ENCODE measurements around the gene FRMD8. TPM values are rescaled to one million over a fixed set of nuclear protein-coding genes. Genes with fewer than 3 reads are reported as not detected.

Gene FRMD8
- total and polyA plus RNA-seq, 8 donors: 15.0 to 28.9 (median 17.3) TPM

DNA sequence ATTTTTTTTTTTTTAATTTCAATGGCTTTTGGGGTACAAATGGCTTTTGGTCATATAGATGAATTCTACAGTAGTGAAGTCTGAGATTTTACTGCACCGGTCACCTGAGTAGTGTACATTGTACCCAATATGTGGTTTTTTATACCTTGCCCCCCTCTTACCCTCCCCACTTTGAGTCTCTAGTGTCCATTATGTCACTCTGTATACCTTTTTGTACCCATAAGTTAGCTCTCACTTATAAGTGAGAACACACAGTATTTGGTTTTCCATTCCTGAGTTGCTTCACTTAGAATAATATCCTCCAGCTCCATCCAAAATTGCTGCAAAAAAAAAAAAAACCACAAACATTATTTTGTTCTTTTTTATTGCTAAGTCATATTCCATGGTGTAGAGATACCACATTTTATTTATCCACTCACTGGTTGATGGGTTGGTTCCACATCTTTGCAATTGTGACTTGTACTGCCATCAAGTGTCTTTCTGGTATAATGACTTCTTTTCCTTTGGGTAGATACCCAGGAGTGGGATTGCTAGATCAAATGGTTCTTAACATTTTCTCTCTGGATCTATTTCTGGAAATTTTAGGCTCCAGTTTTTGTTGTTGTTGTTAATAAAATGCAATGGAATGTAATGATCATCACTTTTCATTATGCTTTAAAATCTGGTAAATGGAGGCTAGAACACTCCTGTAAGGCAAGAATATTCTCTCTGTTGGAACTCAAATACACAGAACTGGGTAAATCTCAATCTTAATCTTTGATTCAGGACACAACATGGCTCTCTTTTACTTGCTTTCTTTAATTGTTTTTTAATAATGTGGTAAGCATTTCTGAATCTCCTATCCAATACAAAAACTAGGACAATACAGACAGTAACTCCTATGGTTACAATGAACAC lies 46.5 kb downstream of the FRMD8 start:
- 87 to 100% methylated on average over 1 of the region's 1 CpG for WGBS, 2 donors
- H3K4me3 ChIP-seq: no peak overlapping the region
- H3K9me3 ChIP-seq: no peaks in the 10 kb centered on the region
- peaks cover 0 to 35% (median 19%) of the 10 kb centered on the region in 3 donors for H3K36me3 ChIP-seq
- DNase-seq (no peak), FAIRE-seq (no peak), ATAC-seq (no peak)
- no peak overlapping the region for H3K27ac ChIP-seq
- TF ChIP-seq, protein P1, sequence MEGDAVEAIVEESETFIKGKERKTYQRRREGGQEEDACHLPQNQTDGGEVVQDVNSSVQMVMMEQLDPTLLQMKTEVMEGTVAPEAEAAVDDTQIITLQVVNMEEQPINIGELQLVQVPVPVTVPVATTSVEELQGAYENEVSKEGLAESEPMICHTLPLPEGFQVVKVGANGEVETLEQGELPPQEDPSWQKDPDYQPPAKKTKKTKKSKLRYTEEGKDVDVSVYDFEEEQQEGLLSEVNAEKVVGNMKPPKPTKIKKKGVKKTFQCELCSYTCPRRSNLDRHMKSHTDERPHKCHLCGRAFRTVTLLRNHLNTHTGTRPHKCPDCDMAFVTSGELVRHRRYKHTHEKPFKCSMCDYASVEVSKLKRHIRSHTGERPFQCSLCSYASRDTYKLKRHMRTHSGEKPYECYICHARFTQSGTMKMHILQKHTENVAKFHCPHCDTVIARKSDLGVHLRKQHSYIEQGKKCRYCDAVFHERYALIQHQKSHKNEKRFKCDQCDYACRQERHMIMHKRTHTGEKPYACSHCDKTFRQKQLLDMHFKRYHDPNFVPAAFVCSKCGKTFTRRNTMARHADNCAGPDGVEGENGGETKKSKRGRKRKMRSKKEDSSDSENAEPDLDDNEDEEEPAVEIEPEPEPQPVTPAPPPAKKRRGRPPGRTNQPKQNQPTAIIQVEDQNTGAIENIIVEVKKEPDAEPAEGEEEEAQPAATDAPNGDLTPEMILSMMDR (IDR thresholded peaks at IDR 0.05): peak in 1 of 4 donors; percentile 8
- no peaks in the 10 kb centered on the region for H3K27me3 ChIP-seq
- intact Hi-C loops (cut with DNase I): no loop called here
- peaks cover 28 to 62% (median 30%) of the 10 kb centered on the region in 3 donors for H3K4me1 ChIP-seq

DNA sequence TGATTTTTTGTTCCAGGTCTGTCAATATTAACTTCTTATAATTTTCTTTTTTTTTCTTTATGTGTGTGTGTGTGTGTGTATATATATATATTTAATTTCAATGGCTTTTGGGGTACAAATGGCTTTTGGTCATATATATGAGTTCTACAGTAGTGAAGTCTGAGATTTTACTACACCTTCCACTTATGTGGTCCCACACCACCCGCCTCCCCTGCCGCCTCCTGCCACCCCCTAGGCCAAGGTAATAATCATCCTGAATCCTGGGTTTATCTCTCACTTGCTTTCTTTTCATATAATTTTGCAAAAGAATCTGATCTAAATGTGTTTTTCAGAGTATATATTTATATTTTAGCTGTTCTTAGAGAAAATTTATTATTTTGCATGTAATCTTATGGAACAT lies 47.2 kb downstream of the FRMD8 start:
- TF ChIP-seq, protein P1 (IDR thresholded peaks at IDR 0.05): no peak
- DNase-seq: no peak
- intact Hi-C loops (cut with DNase I): no loop called here
- peaks cover 0 to 41% (median 25%) of the 10 kb centered on the region in 3 donors for H3K36me3 ChIP-seq
- H3K9me3 ChIP-seq: no peaks in the 10 kb centered on the region
- H3K4me1 ChIP-seq: peaks cover 28 to 58% (median 30%) of the 10 kb centered on the region in 3 donors
- H3K27ac ChIP-seq: no peak overlapping the region
- no peaks in the 10 kb centered on the region for H3K27me3 ChIP-seq
- WGBS, 2 donors: 95 to 100% methylated on average over 2 of the region's 2 CpGs
- no peak overlapping the region for H3K4me3 ChIP-seq
- ATAC-seq: no peak
- no peak for FAIRE-seq

DNA sequence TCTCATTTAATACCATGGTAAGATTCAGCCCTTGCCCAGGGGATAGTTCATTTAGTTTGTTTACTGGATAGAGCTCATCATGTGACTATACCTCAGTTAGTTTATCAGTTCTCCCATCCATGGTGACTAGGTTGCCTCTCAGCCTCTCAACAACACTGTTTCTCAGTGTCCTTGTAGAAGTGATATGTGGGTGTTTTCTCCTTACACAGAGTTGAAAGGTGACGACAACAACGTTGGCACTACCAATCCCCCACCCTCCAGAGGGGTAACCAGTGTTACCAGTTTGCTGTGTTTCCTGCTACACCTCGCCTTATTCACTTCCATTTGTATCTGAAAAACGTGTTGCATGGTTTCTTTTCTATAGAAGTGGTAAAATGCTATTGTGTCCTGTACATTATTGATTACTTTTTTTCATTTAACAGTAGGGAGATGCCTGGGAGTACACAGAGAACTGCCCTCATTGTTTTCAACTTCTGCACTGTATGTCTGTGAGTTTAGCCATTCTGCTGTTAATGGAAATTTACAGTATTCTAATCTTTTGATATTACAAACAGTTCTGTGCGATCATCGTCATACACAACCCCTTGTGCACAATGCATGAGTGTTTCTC lies 47.7 kb downstream of the FRMD8 start:
- FAIRE-seq: no peak
- ATAC-seq: no peak
- no peak for DNase-seq

DNA sequence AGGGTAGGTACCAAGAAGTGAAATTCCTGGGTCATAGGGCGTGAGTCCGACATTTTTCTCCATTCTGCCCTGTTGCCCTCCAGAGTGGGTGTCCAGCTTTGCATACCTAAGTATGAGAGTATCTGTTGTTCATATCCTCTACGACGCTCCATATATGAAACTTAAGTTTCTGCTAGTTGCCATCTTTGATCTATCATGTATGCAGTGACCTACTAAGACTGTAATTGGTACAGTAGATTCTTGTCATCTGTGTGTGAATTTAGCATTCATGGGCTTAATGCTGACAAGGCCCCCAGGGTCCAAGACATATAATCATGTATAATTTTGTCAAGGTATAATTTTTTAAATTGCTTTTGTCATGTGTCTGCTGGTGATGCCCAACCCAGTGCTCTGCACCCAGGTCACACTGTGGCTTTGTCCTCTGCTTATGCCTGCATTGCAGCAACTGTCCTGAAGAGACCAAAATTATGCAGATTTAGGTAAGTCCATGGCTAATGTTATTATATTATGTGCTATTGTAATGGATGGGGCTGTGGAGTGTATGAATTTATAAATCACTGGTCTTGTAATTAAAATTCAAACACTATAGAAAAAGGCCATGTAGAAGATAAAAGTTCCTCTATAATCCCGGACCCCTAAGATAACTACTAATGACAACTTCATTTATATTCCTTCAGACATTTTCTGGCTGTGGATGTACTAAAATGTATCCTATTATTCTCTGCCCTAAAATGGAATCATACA lies 48.4 kb downstream of the FRMD8 start:
- WGBS, 2 donors: 84 to 91% methylated on average over 5 of the region's 5 CpGs
- H3K36me3 ChIP-seq: peaks cover 0 to 48% (median 25%) of the 10 kb centered on the region in 3 donors
- no peak for DNase-seq
- peaks cover 31 to 58% (median 33%) of the 10 kb centered on the region in 3 donors for H3K4me1 ChIP-seq
- H3K27me3 ChIP-seq: no peaks in the 10 kb centered on the region
- ATAC-seq: no peak
- no peak for FAIRE-seq
- H3K9me3 ChIP-seq: no peaks in the 10 kb centered on the region
- no peak overlapping the region for H3K4me3 ChIP-seq
- TF ChIP-seq, protein P1 (IDR thresholded peaks at IDR 0.05): no peak
- intact Hi-C loops (cut with DNase I): no loop called here
- H3K27ac ChIP-seq: peak overlapping the region in 1 of 4 donors; percentile 10

More for the DNA sequence above, 47.7 kb downstream of the FRMD8 start:
- no peak overlapping the region for H3K4me3 ChIP-seq
- no peaks in the 10 kb centered on the region for H3K27me3 ChIP-seq
- H3K36me3 ChIP-seq: peaks cover 0 to 46% (median 25%) of the 10 kb centered on the region in 3 donors
- intact Hi-C loops (cut with DNase I): no loop called here
- TF ChIP-seq, protein P1 (IDR thresholded peaks at IDR 0.05): no peak
- peak overlapping the region in 1 of 4 donors; percentile 0 for H3K27ac ChIP-seq
- H3K9me3 ChIP-seq: no peaks in the 10 kb centered on the region
- 42 to 50% methylated on average over 6 of the region's 6 CpGs for WGBS, 2 donors
- peaks cover 28 to 59% (median 30%) of the 10 kb centered on the region in 3 donors for H3K4me1 ChIP-seq

Data from pancreas (tissue), 10 donors.